H1 (cell line): Measurements from ENCODE around the gene COBLL1. TPM values are rescaled to one million over a fixed set of nuclear protein-coding genes. Genes with fewer than 3 reads are reported as not detected.

ENCODE experiments used
- CTCF ChIA-PET: fragments of 300-600 bp; sonication (Branson Sonifier 250); formaldehyde crosslinking; loops from one replicate; lab custom pipeline; 2021; ENCODE audit not compliant: partially characterized antibody; lab: Charles Lee
- POLR2A ChIA-PET: fragments of 300-600 bp; sonication (Branson Sonifier 250); formaldehyde crosslinking; loops from one replicate; lab custom pipeline; 2021; ENCODE audit warnings: inconsistent platforms; ENCODE audit not compliant: partially characterized antibody; lab: Charles Lee
- DNase-seq, 2 experiments: peaks; one replicate each; pipeline versions ENCODE4 v3.0.0 to v3.0.0-alpha.2; 2010 to 2022; ENCODE audit warnings: low spot score in 2 of 2, low read depth in 1 of 2, mixed read lengths in 1 of 2
- FAIRE-seq: peaks from 2 replicates; lab custom pipeline; 2011; peaks lifted over from hg19 to GRCh38; lab: Jason Lieb, UNC
- H2AFZ ChIP-seq: 2 replicates; pipeline ENCODE4 v1.8.1; 2012; ENCODE audit warnings: low read length, inconsistent platforms
- H2AK5ac ChIP-seq: 2 replicates; pipeline ENCODE4 v1.6.1; 2013; ENCODE audit warnings: low read depth, low read length
- H2BK120ac ChIP-seq: replicated peaks from 2 replicates; pipeline ENCODE3; 2013; ENCODE audit warnings: low read depth, low read length, inconsistent platforms
- H2BK12ac ChIP-seq: 2 replicates; pipeline ENCODE4 v1.6.1; 2013; ENCODE audit warnings: low read depth, low read length
- H2BK15ac ChIP-seq: 2 replicates; pipeline ENCODE4 v1.6.1; 2013; ENCODE audit warnings: low read length
- H2BK20ac ChIP-seq: 2 replicates; pipeline ENCODE4 v1.6.1; 2013; ENCODE audit warnings: low read length
- H2BK5ac ChIP-seq: 2 replicates; pipeline ENCODE4 v1.6.1; 2013; ENCODE audit warnings: low read depth, low read length
- H3K14ac ChIP-seq: 2 replicates; pipeline ENCODE4 v1.6.1; 2013; ENCODE audit warnings: inconsistent platforms; ENCODE audit not compliant: insufficient read length
- H3K18ac ChIP-seq: 2 replicates; pipeline ENCODE4 v1.6.1; 2013; ENCODE audit warnings: low read length; ENCODE audit errors: extremely low read depth
- H3K23ac ChIP-seq: 2 replicates; pipeline ENCODE4 v1.6.1; 2013; ENCODE audit warnings: inconsistent platforms; ENCODE audit not compliant: insufficient read length
- H3K23me2 ChIP-seq: 2 replicates; pipeline ENCODE4 v1.6.1; 2013; ENCODE audit warnings: low read depth, low read length
- H3K27ac ChIP-seq: 2 replicates; pipeline ENCODE4 v1.6.1; 2011; ENCODE audit warnings: low read depth, low read length, inconsistent platforms
- H3K27me3 ChIP-seq, 4 experiments: replicated peaks in 1 of 4; 1 replicate in 1 of 4; 2 replicates in 3 of 4; pipeline versions ENCODE4 v1.6.1 to v1.8.1; 2011 to 2013; ENCODE audit warnings: low read length in 3 of 4, mild to moderate bottlenecking in 3 of 4, inconsistent platforms in 2 of 4, mixed read lengths in 2 of 4, moderate library complexity in 1 of 4; ENCODE audit not compliant: control insufficient read depth in 3 of 4, insufficient read depth in 3 of 4; ENCODE audit errors: extremely low read depth in 1 of 4
- H3K36me3 ChIP-seq, 4 experiments: 2 replicates each; pipeline versions ENCODE4 v1.6.1 to v1.8.1; 2011 to 2013; ENCODE audit warnings: mild to moderate bottlenecking in 4 of 4, low read length in 3 of 4, moderate library complexity in 2 of 4, control low read depth in 1 of 4, inconsistent platforms in 1 of 4; ENCODE audit not compliant: insufficient read depth in 4 of 4, control insufficient read depth in 2 of 4
- H3K4ac ChIP-seq: replicated peaks from 2 replicates; pipeline ENCODE3; 2013; ENCODE audit warnings: low read length, low read depth, mixed read lengths, inconsistent platforms; ENCODE audit not compliant: insufficient read length
- H3K4me1 ChIP-seq, 4 experiments: replicated peaks in 1 of 4; 1 replicate in 1 of 4; 2 replicates in 3 of 4; pipeline versions ENCODE4 v1.6.1 to v1.8.1; 2011 to 2013; ENCODE audit warnings: low read length in 3 of 4, inconsistent platforms in 2 of 4, mixed read lengths in 1 of 4; ENCODE audit not compliant: insufficient read depth in 4 of 4, control insufficient read depth in 3 of 4
- H3K4me2 ChIP-seq, 2 experiments: 2 replicates each; pipeline versions ENCODE4 v1.6.1 to v1.8.1; 2011 to 2013; ENCODE audit warnings: low read depth in 2 of 2, low read length in 2 of 2, control low read depth in 1 of 2, inconsistent platforms in 1 of 2, mild to moderate bottlenecking in 1 of 2; ENCODE audit not compliant: insufficient read depth in 1 of 2
- H3K4me3 ChIP-seq, 4 experiments: fragments of 200-600, 300-600 bp in 1 of 4; sonication (generic), shearing (Covaris generic), sonication (Bioruptor Twin) in 1 of 4; 2 replicates each; pipeline versions ENCODE4 v1.5.1 to v1.8.1; 2011 to 2016; ENCODE audit warnings: low read length in 4 of 4, low read depth in 3 of 4, control low read depth in 2 of 4, inconsistent platforms in 2 of 4, mild to moderate bottlenecking in 2 of 4, mixed read lengths in 1 of 4, moderate library complexity in 1 of 4; ENCODE audit not compliant: insufficient read depth in 2 of 4; ENCODE audit errors: extremely low read depth in 1 of 4
- H3K56ac ChIP-seq: replicated peaks from 2 replicates; pipeline ENCODE3; 2013; ENCODE audit warnings: low read depth, mild to moderate bottlenecking, mixed read lengths, low read length, inconsistent platforms; ENCODE audit not compliant: insufficient read length
- H3K79me1 ChIP-seq: 2 replicates; pipeline ENCODE4 v1.6.1; 2013; ENCODE audit warnings: low read depth, low read length, control low read depth
- H3K79me2 ChIP-seq, 2 experiments: 2 replicates each; pipeline versions ENCODE4 v1.6.1 to v1.8.1; 2012 to 2013; ENCODE audit warnings: low read length in 2 of 2, mild to moderate bottlenecking in 2 of 2, inconsistent platforms in 1 of 2; ENCODE audit not compliant: insufficient read depth in 2 of 2, control insufficient read depth in 1 of 2
- H3K9ac ChIP-seq, 4 experiments: replicated peaks in 1 of 4; 1 replicate in 1 of 4; 2 replicates in 3 of 4; pipeline versions ENCODE4 v1.6.1 to v1.8.1; 2011 to 2013; ENCODE audit warnings: low read depth in 3 of 4, low read length in 3 of 4, control low read depth in 2 of 4, mild to moderate bottlenecking in 2 of 4, moderate library complexity in 2 of 4, inconsistent platforms in 1 of 4; ENCODE audit errors: extremely low read depth in 1 of 4
- H3K9me3 ChIP-seq, 2 experiments: 2 replicates each; pipeline versions ENCODE4 v1.6.1 to v1.8.1; 2012 to 2013; ENCODE audit warnings: mild to moderate bottlenecking in 2 of 2, moderate library complexity in 2 of 2, control low read depth in 1 of 2, inconsistent platforms in 1 of 2, low read depth in 1 of 2, low read length in 1 of 2, mixed read lengths in 1 of 2; ENCODE audit not compliant: insufficient read depth in 2 of 2
- H4K20me1 ChIP-seq, 2 experiments: replicated peaks in 1 of 2; 2 replicates each; pipeline versions ENCODE3 to v1.8.1; 2011 to 2013; ENCODE audit warnings: inconsistent platforms in 2 of 2, low read length in 2 of 2, mild to moderate bottlenecking in 1 of 2; ENCODE audit not compliant: insufficient read depth in 2 of 2, control insufficient read depth in 1 of 2
- H4K5ac ChIP-seq: 2 replicates; pipeline ENCODE4 v1.6.1; 2013; ENCODE audit warnings: low read length, low read depth, mixed read lengths, inconsistent platforms; ENCODE audit not compliant: insufficient read length
- H4K8ac ChIP-seq: 2 replicates; pipeline ENCODE4 v1.8.0; 2013; ENCODE audit warnings: mild to moderate bottlenecking, moderate library complexity, low read length, inconsistent platforms; ENCODE audit not compliant: insufficient read depth; ENCODE audit errors: extremely low read depth
- H4K91ac ChIP-seq: replicated peaks from 2 replicates; pipeline ENCODE3; 2013; ENCODE audit warnings: low read length, mixed read lengths, inconsistent platforms; ENCODE audit not compliant: insufficient read length
- KDM5A ChIP-seq: fragments of 200-600 bp; IDR thresholded peaks from 2 replicates; pipeline ENCODE4 v1.7.1; 2012; ENCODE audit warnings: mild to moderate bottlenecking, low read length, inconsistent platforms, mixed read lengths
- WGBS, 2 experiments: shearing (Covaris generic) in 1 of 2; methylation state at CpG; one replicate each; pipeline versions ENCODE4 v1.1.6 to v1.1.7; 2013 to 2015; ENCODE audit warnings: low lambda C conversion rate in 2 of 2, mixed read lengths in 2 of 2, inconsistent platforms in 1 of 2, low coverage in 1 of 2, missing lambda C conversion rate in 1 of 2; ENCODE audit not compliant: insufficient replicate concordance in 2 of 2, insufficient coverage in 1 of 2, insufficient read length in 1 of 2; ENCODE audit errors: extremely low coverage in 1 of 2, missing lambda C conversion rate in 1 of 2; 5-methylcytosine and 5-hydroxymethylcytosine counted together
- polyA plus RNA-seq, 7 experiments: library from polyadenylated mRNA; depleted of rRNA in 3 of 7; stranded (reverse) in 5 of 7; unstranded in 2 of 7; fragments of >200 nt in 5 of 7; fragments of 200-250 nt in 2 of 7; gene quantifications; 1 replicate in 5 of 7; 2 replicates in 1 of 7; 4 replicates in 1 of 7; pipeline versions ENCODE4 v1.2.1 to v1.2.3, GENCODE V29; 2011 to 2013; ENCODE audit warnings: missing spikeins in 2 of 7, mixed read lengths in 2 of 7
- total RNA-seq: library from RNA; stranded (reverse); fragmentation: NEBNext Ultra II Directional; extraction: Animal tissue kit (Norgen Biotek cat#: 25700); gene quantifications from 2 replicates; pipeline ENCODE4 v1.2.1, GENCODE V29; 2021

Gene COBLL1
- total and polyA plus RNA-seq, 2 of the 8 experiments (the other 6 are each of a cell fraction or from before 2014, with no cell fraction given), result 2.2 to 6.2 TPM

DNA sequence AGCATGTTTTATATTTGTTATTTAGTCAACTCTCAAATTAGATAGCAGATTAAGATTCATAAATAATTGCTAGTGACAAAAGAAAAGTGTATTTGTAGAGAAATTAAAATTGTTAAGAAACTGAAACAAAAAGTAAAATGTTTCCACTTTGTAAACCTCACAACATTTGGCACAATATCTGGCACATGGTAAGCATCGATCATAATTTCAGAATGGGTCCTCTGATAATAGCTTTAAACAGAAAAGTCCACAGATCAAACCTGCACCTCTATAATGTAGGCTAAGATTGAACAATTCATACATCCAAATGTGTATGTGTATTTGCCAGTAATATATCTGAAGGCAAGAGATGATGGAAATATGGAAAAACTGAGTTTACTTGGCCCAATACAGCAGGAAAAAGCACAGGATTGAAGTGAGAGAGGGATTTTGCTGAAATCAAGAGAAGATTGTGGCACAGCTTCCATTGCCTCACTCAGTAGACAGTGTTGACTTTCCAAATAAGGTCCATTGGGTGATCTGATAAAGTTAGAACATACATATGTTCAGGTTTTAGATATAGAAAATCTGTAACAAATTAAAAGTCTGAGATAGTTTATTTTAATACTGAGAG is 39.4 kb downstream of the COBLL1 start:
- DNase-seq (no peak), FAIRE-seq (no peak)
- H3K14ac ChIP-seq, result no peak overlapping the region
- ChIA-PET CTCF (interaction anchor here (0.9 to 1.4 kb wide), 2 partner anchors 12 to 40 kb away, joined by 4 to 5 read pairs; partner anchors contain the start of gene COBLL1), POLR2A (no interaction called here)
- H2BK20ac ChIP-seq, result no peak overlapping the region
- H2BK15ac ChIP-seq, result no peak overlapping the region
- no peak overlapping the region for H3K27ac ChIP-seq
- H3K36me3 ChIP-seq, result no peaks in the 10 kb centered on the region
- no peak overlapping the region for H2BK12ac ChIP-seq
- H2BK5ac ChIP-seq, result no peak overlapping the region
- H3K56ac ChIP-seq, result no peak overlapping the region
- H3K18ac ChIP-seq, result no peak overlapping the region
- no peak overlapping the region for H3K9ac ChIP-seq
- no peaks in the 10 kb centered on the region for H3K79me2 ChIP-seq
- no peak overlapping the region for H3K23ac ChIP-seq
- no peaks in the 10 kb centered on the region for H3K9me3 ChIP-seq
- no peaks in the 10 kb centered on the region for H3K27me3 ChIP-seq
- H3K4me1 ChIP-seq, result no peaks in the 10 kb centered on the region
- no peak overlapping the region for H2AFZ ChIP-seq
- H4K91ac ChIP-seq, result no peak overlapping the region
- no peak overlapping the region for H4K8ac ChIP-seq
- no peak overlapping the region for H2AK5ac ChIP-seq
- H4K20me1 ChIP-seq, result no peaks in the 10 kb centered on the region
- TF ChIP-seq KDM5A, result no peak
- WGBS, 2 experiments, result 93% methylated on average over 1 of the region's 1 CpG; no CpG with 5 or more reads in 1 of the 2 experiments
- H2BK120ac ChIP-seq, result no peak overlapping the region
- no peaks in the 10 kb centered on the region for H3K23me2 ChIP-seq
- no peak overlapping the region for H4K5ac ChIP-seq
- H3K4ac ChIP-seq, result no peak overlapping the region
- no peak overlapping the region for H3K4me2 ChIP-seq
- H3K4me3 ChIP-seq, result no peak overlapping the region
- H3K79me1 ChIP-seq, result no peaks in the 10 kb centered on the region
